ENCODE results near the gene ZNF436. TPM values are rescaled to one million over a fixed set of nuclear protein-coding genes. Genes with fewer than 3 reads are reported as not detected.

The ZNF436 gene
- total and polyA plus RNA-seq, 2 experiments from 2014 or later, result 0.23 to 1.0 TPM

DNA sequence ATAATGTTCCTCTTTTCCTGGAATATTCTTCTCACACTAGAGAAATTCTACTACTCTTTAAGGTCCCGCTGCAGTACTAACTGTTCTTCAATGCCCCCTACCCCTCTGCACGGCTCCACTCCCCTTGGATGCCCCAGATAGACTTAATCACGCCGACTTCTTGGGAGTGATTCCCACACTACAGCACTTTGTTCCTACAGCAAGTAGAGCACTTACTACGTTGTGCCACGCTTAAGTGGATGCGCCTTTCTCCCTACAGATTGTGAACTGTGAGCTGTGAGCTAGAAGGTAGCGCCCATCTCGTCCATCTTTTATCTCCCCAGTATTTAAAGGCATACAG, 2.2 kb downstream of the ZNF436 start:
- TF ChIP-seq, protein P1, sequence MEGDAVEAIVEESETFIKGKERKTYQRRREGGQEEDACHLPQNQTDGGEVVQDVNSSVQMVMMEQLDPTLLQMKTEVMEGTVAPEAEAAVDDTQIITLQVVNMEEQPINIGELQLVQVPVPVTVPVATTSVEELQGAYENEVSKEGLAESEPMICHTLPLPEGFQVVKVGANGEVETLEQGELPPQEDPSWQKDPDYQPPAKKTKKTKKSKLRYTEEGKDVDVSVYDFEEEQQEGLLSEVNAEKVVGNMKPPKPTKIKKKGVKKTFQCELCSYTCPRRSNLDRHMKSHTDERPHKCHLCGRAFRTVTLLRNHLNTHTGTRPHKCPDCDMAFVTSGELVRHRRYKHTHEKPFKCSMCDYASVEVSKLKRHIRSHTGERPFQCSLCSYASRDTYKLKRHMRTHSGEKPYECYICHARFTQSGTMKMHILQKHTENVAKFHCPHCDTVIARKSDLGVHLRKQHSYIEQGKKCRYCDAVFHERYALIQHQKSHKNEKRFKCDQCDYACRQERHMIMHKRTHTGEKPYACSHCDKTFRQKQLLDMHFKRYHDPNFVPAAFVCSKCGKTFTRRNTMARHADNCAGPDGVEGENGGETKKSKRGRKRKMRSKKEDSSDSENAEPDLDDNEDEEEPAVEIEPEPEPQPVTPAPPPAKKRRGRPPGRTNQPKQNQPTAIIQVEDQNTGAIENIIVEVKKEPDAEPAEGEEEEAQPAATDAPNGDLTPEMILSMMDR (conservative IDR thresholded peaks at IDR 0.05; ENCODE audit: low read depth in 2 of 2), result no peak
- TF ChIP-seq NANOG (IDR thresholded peaks at IDR 0.05; ENCODE audit: borderline replicate concordance) (no peak), ZNF114 (CRISPR knock-in tag; IDR thresholded peaks at IDR 0.05) (no peak), EZH2 (IDR thresholded peaks at IDR 0.05; ENCODE audit: low read depth, unreplicated experiment) (no peak), STAT1 (IDR thresholded peaks at IDR 0.05; ENCODE audit: unreplicated experiment) (no peak), CREB1 (CRISPR knock-in tag; IDR thresholded peaks at IDR 0.05; ENCODE audit: low read depth) (no peak), ZNF331 (CRISPR knock-in tag; IDR thresholded peaks at IDR 0.05; ENCODE audit: low read depth) (no peak), POLR2AphosphoS5 (IDR thresholded peaks at IDR 0.05; ENCODE audit: low read depth) (no peak)
- TF ChIP-seq, protein P2, sequence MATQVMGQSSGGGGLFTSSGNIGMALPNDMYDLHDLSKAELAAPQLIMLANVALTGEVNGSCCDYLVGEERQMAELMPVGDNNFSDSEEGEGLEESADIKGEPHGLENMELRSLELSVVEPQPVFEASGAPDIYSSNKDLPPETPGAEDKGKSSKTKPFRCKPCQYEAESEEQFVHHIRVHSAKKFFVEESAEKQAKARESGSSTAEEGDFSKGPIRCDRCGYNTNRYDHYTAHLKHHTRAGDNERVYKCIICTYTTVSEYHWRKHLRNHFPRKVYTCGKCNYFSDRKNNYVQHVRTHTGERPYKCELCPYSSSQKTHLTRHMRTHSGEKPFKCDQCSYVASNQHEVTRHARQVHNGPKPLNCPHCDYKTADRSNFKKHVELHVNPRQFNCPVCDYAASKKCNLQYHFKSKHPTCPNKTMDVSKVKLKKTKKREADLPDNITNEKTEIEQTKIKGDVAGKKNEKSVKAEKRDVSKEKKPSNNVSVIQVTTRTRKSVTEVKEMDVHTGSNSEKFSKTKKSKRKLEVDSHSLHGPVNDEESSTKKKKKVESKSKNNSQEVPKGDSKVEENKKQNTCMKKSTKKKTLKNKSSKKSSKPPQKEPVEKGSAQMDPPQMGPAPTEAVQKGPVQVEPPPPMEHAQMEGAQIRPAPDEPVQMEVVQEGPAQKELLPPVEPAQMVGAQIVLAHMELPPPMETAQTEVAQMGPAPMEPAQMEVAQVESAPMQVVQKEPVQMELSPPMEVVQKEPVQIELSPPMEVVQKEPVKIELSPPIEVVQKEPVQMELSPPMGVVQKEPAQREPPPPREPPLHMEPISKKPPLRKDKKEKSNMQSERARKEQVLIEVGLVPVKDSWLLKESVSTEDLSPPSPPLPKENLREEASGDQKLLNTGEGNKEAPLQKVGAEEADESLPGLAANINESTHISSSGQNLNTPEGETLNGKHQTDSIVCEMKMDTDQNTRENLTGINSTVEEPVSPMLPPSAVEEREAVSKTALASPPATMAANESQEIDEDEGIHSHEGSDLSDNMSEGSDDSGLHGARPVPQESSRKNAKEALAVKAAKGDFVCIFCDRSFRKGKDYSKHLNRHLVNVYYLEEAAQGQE (IDR thresholded peaks at IDR 0.05; ENCODE audit: unreplicated experiment), result no peak
- Mint-ChIP-seq H3K4me1 (peaks cover 27% of the 10 kb centered on the region), H3K36me3 (ENCODE audit: low read depth) (peaks cover 23% of the 10 kb centered on the region), H3K9me3 (peaks cover 34% of the 10 kb centered on the region), H3K4me3 (peak overlapping the region; percentile 89), H3K27me3 (ENCODE audit: insufficient read depth, low read depth, poor library complexity) (peaks cover 95% of the 10 kb centered on the region), H3K27ac (no peak overlapping the region)
- Histone ChIP-seq H2AFZ (peak overlapping the region; percentile 95), H4K20me1 (replicated peaks; ENCODE audit: insufficient read depth) (peaks cover 29% of the 10 kb centered on the region), H3K27me3 (ENCODE audit: insufficient read depth) (peaks cover 90% of the 10 kb centered on the region), H3K79me2 (replicated peaks; ENCODE audit: insufficient read depth) (no peaks in the 10 kb centered on the region), H3K4me2 (peak overlapping the region; percentile 87), H3F3A (replicated peaks; ENCODE audit: low read depth) (peaks cover 20% of the 10 kb centered on the region; the same call in 1 of the 2 replicates), H3K36me3 (ENCODE audit: insufficient read depth) (peaks cover 11% of the 10 kb centered on the region; the same call in 1 of the 2 replicates), H3K27ac (ENCODE audit: low read depth) (no peak overlapping the region), H3K9me2 (ENCODE audit: insufficient read depth) (no peaks in the 10 kb centered on the region), H3K4me1 (ENCODE audit: insufficient read depth) (peaks cover 18% of the 10 kb centered on the region), H3K4me3 (peak overlapping the region; percentile 93)
- ATAC-seq (no peak), DNase-seq (ENCODE audit: low spot score) (no peak)

DNA sequence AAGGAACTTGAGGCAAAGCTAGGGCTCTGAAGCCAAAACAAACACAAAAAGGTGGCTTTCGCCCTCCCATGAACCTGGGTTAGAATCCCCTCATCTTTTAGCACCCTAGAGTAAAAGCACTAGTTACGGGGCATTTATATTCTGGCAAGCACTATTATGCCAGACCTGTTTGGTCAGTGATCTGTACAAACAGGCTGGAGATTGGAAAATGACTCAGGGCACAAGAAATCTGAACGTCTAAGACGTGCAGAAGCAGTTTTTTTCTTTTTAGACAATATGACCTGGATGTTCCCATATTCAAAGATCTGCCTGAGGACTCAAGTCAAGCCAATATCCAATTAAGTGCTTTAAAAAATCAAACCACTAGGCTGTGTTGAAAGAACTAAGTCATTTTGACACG, 3.0 kb downstream of the ZNF436 start:
- Histone ChIP-seq H4K20me1 (replicated peaks; ENCODE audit: insufficient read depth) (peaks cover 20% of the 10 kb centered on the region), H3K9me2 (ENCODE audit: insufficient read depth) (no peaks in the 10 kb centered on the region), H3K4me3 (no peak overlapping the region), H2AFZ (no peak overlapping the region), H3F3A (replicated peaks; ENCODE audit: low read depth) (peaks cover 20% of the 10 kb centered on the region; the same call in 1 of the 2 replicates), H3K4me1 (ENCODE audit: insufficient read depth) (peaks cover 14% of the 10 kb centered on the region), H3K27me3 (ENCODE audit: insufficient read depth) (peaks cover 90% of the 10 kb centered on the region), H3K27ac (ENCODE audit: low read depth) (no peak overlapping the region), H3K4me2 (no peak overlapping the region), H3K36me3 (ENCODE audit: insufficient read depth) (peaks cover 16% of the 10 kb centered on the region; the same call in 1 of the 2 replicates), H3K79me2 (replicated peaks; ENCODE audit: insufficient read depth) (no peaks in the 10 kb centered on the region)
- no peak overlapping the region; the same call in 2 of the 3 replicates for H3K4me3 Mint-ChIP-seq
- H3K27me3 Mint-ChIP-seq (ENCODE audit: insufficient read depth, low read depth, poor library complexity), result peaks cover 95% of the 10 kb centered on the region
- peaks cover 42% of the 10 kb centered on the region for H3K9me3 Mint-ChIP-seq
- ATAC-seq (no peak), DNase-seq (ENCODE audit: low spot score) (no peak)
- H3K36me3 Mint-ChIP-seq (ENCODE audit: low read depth), result peaks cover 31% of the 10 kb centered on the region
- H3K27ac Mint-ChIP-seq, result no peak overlapping the region
- peaks cover 19% of the 10 kb centered on the region for H3K4me1 Mint-ChIP-seq
- TF ChIP-seq EZH2 (IDR thresholded peaks at IDR 0.05; ENCODE audit: low read depth, unreplicated experiment) (no peak), ZNF114 (CRISPR knock-in tag; IDR thresholded peaks at IDR 0.05) (no peak), JUNB (IDR thresholded peaks at IDR 0.05; ENCODE audit: unreplicated experiment) (no peak), ZNF331 (CRISPR knock-in tag; IDR thresholded peaks at IDR 0.05; ENCODE audit: low read depth) (no peak), STAT1 (IDR thresholded peaks at IDR 0.05; ENCODE audit: unreplicated experiment) (no peak), NANOG (IDR thresholded peaks at IDR 0.05; ENCODE audit: borderline replicate concordance) (no peak), POLR2AphosphoS5 (IDR thresholded peaks at IDR 0.05; ENCODE audit: low read depth) (no peak)
- TF ChIP-seq, protein P1 (conservative IDR thresholded peaks at IDR 0.05; ENCODE audit: low read depth in 2 of 2), result no peak
- TF ChIP-seq, protein P3, sequence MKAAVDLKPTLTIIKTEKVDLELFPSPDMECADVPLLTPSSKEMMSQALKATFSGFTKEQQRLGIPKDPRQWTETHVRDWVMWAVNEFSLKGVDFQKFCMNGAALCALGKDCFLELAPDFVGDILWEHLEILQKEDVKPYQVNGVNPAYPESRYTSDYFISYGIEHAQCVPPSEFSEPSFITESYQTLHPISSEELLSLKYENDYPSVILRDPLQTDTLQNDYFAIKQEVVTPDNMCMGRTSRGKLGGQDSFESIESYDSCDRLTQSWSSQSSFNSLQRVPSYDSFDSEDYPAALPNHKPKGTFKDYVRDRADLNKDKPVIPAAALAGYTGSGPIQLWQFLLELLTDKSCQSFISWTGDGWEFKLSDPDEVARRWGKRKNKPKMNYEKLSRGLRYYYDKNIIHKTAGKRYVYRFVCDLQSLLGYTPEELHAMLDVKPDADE (IDR thresholded peaks at IDR 0.05), result no peak

All from GM23338 (cell line).